Endothelial cell (in vitro differentiated cells): ENCODE data around the gene SOX6. TPM values are rescaled to one million over a fixed set of nuclear protein-coding genes. Genes with fewer than 3 reads are reported as not detected.
"Not testable (repeated sequence)": the region's sequence is repeated elsewhere in the genome, so short reads cannot be mapped to it uniquely, and the experiment has no call there.

Source experiments
- DNase-seq: peaks from one replicate; pipeline ENCODE4 v3.0.0; 2021; ENCODE audit warnings: low spot score
- H3K27ac Mint-ChIP-seq: one replicate; pipeline ENCODE4 v1.8.0; 2021; ENCODE audit warnings: mixed read lengths, inconsistent platforms; ENCODE audit not compliant: unreplicated experiment
- H3K27me3 Mint-ChIP-seq: one replicate; pipeline ENCODE4 v1.8.0; 2021; ENCODE audit warnings: mild to moderate bottlenecking, moderate library complexity, mixed read lengths, inconsistent platforms; ENCODE audit not compliant: unreplicated experiment
- H3K36me3 Mint-ChIP-seq: one replicate; pipeline ENCODE4 v1.8.0; 2021; ENCODE audit warnings: mild to moderate bottlenecking, low read depth, mixed read lengths, inconsistent platforms; ENCODE audit not compliant: unreplicated experiment
- H3K4me1 Mint-ChIP-seq: one replicate; pipeline ENCODE4 v1.8.0; 2021; ENCODE audit warnings: mild to moderate bottlenecking, mixed read lengths, inconsistent platforms; ENCODE audit not compliant: unreplicated experiment
- H3K4me3 Mint-ChIP-seq: one replicate; pipeline ENCODE4 v1.8.0; 2021; ENCODE audit warnings: mild to moderate bottlenecking, mixed read lengths, inconsistent platforms; ENCODE audit not compliant: unreplicated experiment
- H3K9me3 Mint-ChIP-seq: one replicate; pipeline ENCODE4 v1.8.0; 2021; ENCODE audit warnings: mixed read lengths, inconsistent platforms; ENCODE audit not compliant: unreplicated experiment
- CTCF ChIP-seq: fragments of 200-600 bp; sonication (generic); IDR thresholded peaks from one replicate; pipeline ENCODE4 v1.5.0; 2021; ENCODE audit warnings: antibody characterized with exemption; ENCODE audit not compliant: unreplicated experiment
- total RNA-seq: library from RNA; stranded (reverse); fragmentation: NEBNext Ultra II Directional; extraction: Animal tissue kit (Norgen Biotek cat#: 25700); gene quantifications from one replicate; pipeline ENCODE4 v1.2.1, GENCODE V29; 2021; ENCODE audit not compliant: unreplicated experiment

The SOX6 gene
- total RNA-seq, 1 donor from 2014 or later: 21.0 TPM

- DNase-seq: no peak
- no peak overlapping the region for H3K27ac Mint-ChIP-seq
- no peaks in the 10 kb centered on the region for H3K9me3 Mint-ChIP-seq
- H3K4me3 Mint-ChIP-seq: no peak overlapping the region
- peaks cover 1% of the 10 kb centered on the region for H3K27me3 Mint-ChIP-seq
- H3K36me3 Mint-ChIP-seq: no peaks in the 10 kb centered on the region
- H3K4me1 Mint-ChIP-seq: peaks cover 18% of the 10 kb centered on the region
- no peak for TF ChIP-seq CTCF
These were observed 325.7 kb downstream of the SOX6 start for GRCh38 chr11:16030664-16031063.

GRCh38 chr11:16029151-16029550, 327.2 kb downstream of the SOX6 start:
- not testable (repeated sequence) for H3K36me3 Mint-ChIP-seq, H3K27me3 Mint-ChIP-seq, DNase-seq, H3K27ac Mint-ChIP-seq, H3K4me3 Mint-ChIP-seq, H3K9me3 Mint-ChIP-seq
- H3K4me1 Mint-ChIP-seq: peaks cover 18% of the 10 kb centered on the region

GRCh38 chr11:16028419-16028818, 327.9 kb downstream of the SOX6 start:
- Mint-ChIP-seq H3K9me3 (no peaks in the 10 kb centered on the region), H3K4me3 (no peak overlapping the region), H3K27me3 (no peaks in the 10 kb centered on the region), H3K36me3 (no peaks in the 10 kb centered on the region), H3K4me1 (peaks cover 18% of the 10 kb centered on the region), H3K27ac (no peak overlapping the region)
- DNase-seq: no peak
- no peak for TF ChIP-seq CTCF

- DNase-seq: no peak
- TF ChIP-seq CTCF: no peak
- Mint-ChIP-seq H3K27ac (no peak overlapping the region), H3K27me3 (no peaks in the 10 kb centered on the region), H3K36me3 (peaks cover 3% of the 10 kb centered on the region), H3K4me3 (no peak overlapping the region), H3K4me1 (peaks cover 18% of the 10 kb centered on the region), H3K9me3 (no peaks in the 10 kb centered on the region)
These were observed 328.7 kb downstream of the SOX6 start for GRCh38 chr11:16027621-16028020.

GRCh38 chr11:16026849-16027248, 329.5 kb downstream of the SOX6 start:
- Mint-ChIP-seq H3K27ac (no peak overlapping the region), H3K27me3 (no peaks in the 10 kb centered on the region), H3K4me1 (peaks cover 18% of the 10 kb centered on the region), H3K36me3 (peaks cover 5% of the 10 kb centered on the region), H3K9me3 (no peaks in the 10 kb centered on the region), H3K4me3 (no peak overlapping the region)
- no peak for DNase-seq
- TF ChIP-seq CTCF: no peak

GRCh38 chr11:16018931-16019330, 337.4 kb downstream of the SOX6 start:
- Mint-ChIP-seq H3K4me3 (no peak overlapping the region), H3K4me1 (no peaks in the 10 kb centered on the region), H3K9me3 (no peaks in the 10 kb centered on the region), H3K27me3 (peaks cover 3% of the 10 kb centered on the region), H3K36me3 (peaks cover 5% of the 10 kb centered on the region), H3K27ac (no peak overlapping the region)
- DNase-seq: no peak
- TF ChIP-seq CTCF: no peak
